A549 treated with CpdA at 1 μM for 4 hours (cell line): ENCODE results near the gene HMCN1. TPM values are rescaled to one million over a fixed set of nuclear protein-coding genes. Genes with fewer than 3 reads are reported as not detected.

Source experiments
- total RNA-seq: library from RNA; stranded (reverse); fragments of 200-300 nt; extraction: Qiagen RNA extraction; gene quantifications from 5 replicates; pipeline ENCODE4 v1.2.3, GENCODE V29; 2022; ENCODE audit warnings: low read depth

Gene HMCN1
- total RNA-seq, result 0.04 to 0.17 TPM (median 0.09 TPM) in 5 replicates

GRCh38 chr1:185733818-185734735 is at the start of gene HMCN1:
HMCN1 (plus strand) TSS chr1:185734391; CDS start chr1:185734780, 389 bp downstream.

